H1 (cell line): ENCODE measurements around the gene CST1. TPM values are rescaled to one million over a fixed set of nuclear protein-coding genes. Genes with fewer than 3 reads are reported as not detected.

Experiments used
- CTCF ChIA-PET: fragments of 300-600 bp; sonication (Branson Sonifier 250); formaldehyde crosslinking; loops from one replicate; lab custom pipeline; 2021; ENCODE audit not compliant: partially characterized antibody; lab: Charles Lee
- POLR2A ChIA-PET: fragments of 300-600 bp; sonication (Branson Sonifier 250); formaldehyde crosslinking; loops from one replicate; lab custom pipeline; 2021; ENCODE audit warnings: inconsistent platforms; ENCODE audit not compliant: partially characterized antibody; lab: Charles Lee
- DNase-seq, 2 experiments: peaks; one replicate each; pipeline versions ENCODE4 v3.0.0 to v3.0.0-alpha.2; 2010 to 2022; ENCODE audit warnings: low spot score in 2 of 2, low read depth in 1 of 2, mixed read lengths in 1 of 2
- FAIRE-seq: peaks from 2 replicates; lab custom pipeline; 2011; peaks lifted over from hg19 to GRCh38; lab: Jason Lieb, UNC
- H2AFZ ChIP-seq: 2 replicates; pipeline ENCODE4 v1.8.1; 2012; ENCODE audit warnings: low read length, inconsistent platforms
- H2AK5ac ChIP-seq: 2 replicates; pipeline ENCODE4 v1.6.1; 2013; ENCODE audit warnings: low read depth, low read length
- H2BK120ac ChIP-seq: replicated peaks from 2 replicates; pipeline ENCODE3; 2013; ENCODE audit warnings: low read depth, low read length, inconsistent platforms
- H2BK12ac ChIP-seq: 2 replicates; pipeline ENCODE4 v1.6.1; 2013; ENCODE audit warnings: low read depth, low read length
- H2BK15ac ChIP-seq: 2 replicates; pipeline ENCODE4 v1.6.1; 2013; ENCODE audit warnings: low read length
- H2BK20ac ChIP-seq: 2 replicates; pipeline ENCODE4 v1.6.1; 2013; ENCODE audit warnings: low read length
- H2BK5ac ChIP-seq: 2 replicates; pipeline ENCODE4 v1.6.1; 2013; ENCODE audit warnings: low read depth, low read length
- H3K14ac ChIP-seq: 2 replicates; pipeline ENCODE4 v1.6.1; 2013; ENCODE audit warnings: inconsistent platforms; ENCODE audit not compliant: insufficient read length
- H3K18ac ChIP-seq: 2 replicates; pipeline ENCODE4 v1.6.1; 2013; ENCODE audit warnings: low read length; ENCODE audit errors: extremely low read depth
- H3K23ac ChIP-seq: 2 replicates; pipeline ENCODE4 v1.6.1; 2013; ENCODE audit warnings: inconsistent platforms; ENCODE audit not compliant: insufficient read length
- H3K23me2 ChIP-seq: 2 replicates; pipeline ENCODE4 v1.6.1; 2013; ENCODE audit warnings: low read depth, low read length
- H3K27ac ChIP-seq: 2 replicates; pipeline ENCODE4 v1.6.1; 2011; ENCODE audit warnings: low read depth, low read length, inconsistent platforms
- H3K27me3 ChIP-seq, 4 experiments: replicated peaks in 1 of 4; 1 replicate in 1 of 4; 2 replicates in 3 of 4; pipeline versions ENCODE4 v1.6.1 to v1.8.1; 2011 to 2013; ENCODE audit warnings: low read length in 3 of 4, mild to moderate bottlenecking in 3 of 4, inconsistent platforms in 2 of 4, mixed read lengths in 2 of 4, moderate library complexity in 1 of 4; ENCODE audit not compliant: control insufficient read depth in 3 of 4, insufficient read depth in 3 of 4; ENCODE audit errors: extremely low read depth in 1 of 4
- H3K36me3 ChIP-seq, 4 experiments: 2 replicates each; pipeline versions ENCODE4 v1.6.1 to v1.8.1; 2011 to 2013; ENCODE audit warnings: mild to moderate bottlenecking in 4 of 4, low read length in 3 of 4, moderate library complexity in 2 of 4, control low read depth in 1 of 4, inconsistent platforms in 1 of 4; ENCODE audit not compliant: insufficient read depth in 4 of 4, control insufficient read depth in 2 of 4
- H3K4ac ChIP-seq: replicated peaks from 2 replicates; pipeline ENCODE3; 2013; ENCODE audit warnings: low read length, low read depth, mixed read lengths, inconsistent platforms; ENCODE audit not compliant: insufficient read length
- H3K4me1 ChIP-seq, 4 experiments: replicated peaks in 1 of 4; 1 replicate in 1 of 4; 2 replicates in 3 of 4; pipeline versions ENCODE4 v1.6.1 to v1.8.1; 2011 to 2013; ENCODE audit warnings: low read length in 3 of 4, inconsistent platforms in 2 of 4, mixed read lengths in 1 of 4; ENCODE audit not compliant: insufficient read depth in 4 of 4, control insufficient read depth in 3 of 4
- H3K4me2 ChIP-seq, 2 experiments: 2 replicates each; pipeline versions ENCODE4 v1.6.1 to v1.8.1; 2011 to 2013; ENCODE audit warnings: low read depth in 2 of 2, low read length in 2 of 2, control low read depth in 1 of 2, inconsistent platforms in 1 of 2, mild to moderate bottlenecking in 1 of 2; ENCODE audit not compliant: insufficient read depth in 1 of 2
- H3K4me3 ChIP-seq, 4 experiments: fragments of 200-600, 300-600 bp in 1 of 4; sonication (generic), shearing (Covaris generic), sonication (Bioruptor Twin) in 1 of 4; 2 replicates each; pipeline versions ENCODE4 v1.5.1 to v1.8.1; 2011 to 2016; ENCODE audit warnings: low read length in 4 of 4, low read depth in 3 of 4, control low read depth in 2 of 4, inconsistent platforms in 2 of 4, mild to moderate bottlenecking in 2 of 4, mixed read lengths in 1 of 4, moderate library complexity in 1 of 4; ENCODE audit not compliant: insufficient read depth in 2 of 4; ENCODE audit errors: extremely low read depth in 1 of 4
- H3K56ac ChIP-seq: replicated peaks from 2 replicates; pipeline ENCODE3; 2013; ENCODE audit warnings: low read depth, mild to moderate bottlenecking, mixed read lengths, low read length, inconsistent platforms; ENCODE audit not compliant: insufficient read length
- H3K79me1 ChIP-seq: 2 replicates; pipeline ENCODE4 v1.6.1; 2013; ENCODE audit warnings: low read depth, low read length, control low read depth
- H3K79me2 ChIP-seq, 2 experiments: 2 replicates each; pipeline versions ENCODE4 v1.6.1 to v1.8.1; 2012 to 2013; ENCODE audit warnings: low read length in 2 of 2, mild to moderate bottlenecking in 2 of 2, inconsistent platforms in 1 of 2; ENCODE audit not compliant: insufficient read depth in 2 of 2, control insufficient read depth in 1 of 2
- H3K9ac ChIP-seq, 4 experiments: replicated peaks in 1 of 4; 1 replicate in 1 of 4; 2 replicates in 3 of 4; pipeline versions ENCODE4 v1.6.1 to v1.8.1; 2011 to 2013; ENCODE audit warnings: low read depth in 3 of 4, low read length in 3 of 4, control low read depth in 2 of 4, mild to moderate bottlenecking in 2 of 4, moderate library complexity in 2 of 4, inconsistent platforms in 1 of 4; ENCODE audit errors: extremely low read depth in 1 of 4
- H3K9me3 ChIP-seq, 2 experiments: 2 replicates each; pipeline versions ENCODE4 v1.6.1 to v1.8.1; 2012 to 2013; ENCODE audit warnings: mild to moderate bottlenecking in 2 of 2, moderate library complexity in 2 of 2, control low read depth in 1 of 2, inconsistent platforms in 1 of 2, low read depth in 1 of 2, low read length in 1 of 2, mixed read lengths in 1 of 2; ENCODE audit not compliant: insufficient read depth in 2 of 2
- H4K20me1 ChIP-seq, 2 experiments: replicated peaks in 1 of 2; 2 replicates each; pipeline versions ENCODE3 to v1.8.1; 2011 to 2013; ENCODE audit warnings: inconsistent platforms in 2 of 2, low read length in 2 of 2, mild to moderate bottlenecking in 1 of 2; ENCODE audit not compliant: insufficient read depth in 2 of 2, control insufficient read depth in 1 of 2
- H4K5ac ChIP-seq: 2 replicates; pipeline ENCODE4 v1.6.1; 2013; ENCODE audit warnings: low read length, low read depth, mixed read lengths, inconsistent platforms; ENCODE audit not compliant: insufficient read length
- H4K8ac ChIP-seq: 2 replicates; pipeline ENCODE4 v1.8.0; 2013; ENCODE audit warnings: mild to moderate bottlenecking, moderate library complexity, low read length, inconsistent platforms; ENCODE audit not compliant: insufficient read depth; ENCODE audit errors: extremely low read depth
- H4K91ac ChIP-seq: replicated peaks from 2 replicates; pipeline ENCODE3; 2013; ENCODE audit warnings: low read length, mixed read lengths, inconsistent platforms; ENCODE audit not compliant: insufficient read length
- POLR2A ChIP-seq, 2 experiments: IDR thresholded peaks; 1 replicate in 1 of 2; 2 replicates in 1 of 2; pipeline ENCODE4 v1.6.1; 2011; ENCODE audit warnings: low read depth in 2 of 2, low read length in 2 of 2, mild to moderate bottlenecking in 2 of 2; ENCODE audit errors: control extremely low read depth in 1 of 2
- WGBS, 2 experiments: shearing (Covaris generic) in 1 of 2; methylation state at CpG; one replicate each; pipeline versions ENCODE4 v1.1.6 to v1.1.7; 2013 to 2015; ENCODE audit warnings: low lambda C conversion rate in 2 of 2, mixed read lengths in 2 of 2, inconsistent platforms in 1 of 2, low coverage in 1 of 2, missing lambda C conversion rate in 1 of 2; ENCODE audit not compliant: insufficient replicate concordance in 2 of 2, insufficient coverage in 1 of 2, insufficient read length in 1 of 2; ENCODE audit errors: extremely low coverage in 1 of 2, missing lambda C conversion rate in 1 of 2; 5-methylcytosine and 5-hydroxymethylcytosine counted together
- polyA plus RNA-seq, 7 experiments: library from polyadenylated mRNA; depleted of rRNA in 3 of 7; stranded (reverse) in 5 of 7; unstranded in 2 of 7; fragments of >200 nt in 5 of 7; fragments of 200-250 nt in 2 of 7; gene quantifications; 1 replicate in 5 of 7; 2 replicates in 1 of 7; 4 replicates in 1 of 7; pipeline versions ENCODE4 v1.2.1 to v1.2.3, GENCODE V29; 2011 to 2013; ENCODE audit warnings: missing spikeins in 2 of 7, mixed read lengths in 2 of 7
- total RNA-seq: library from RNA; stranded (reverse); fragmentation: NEBNext Ultra II Directional; extraction: Animal tissue kit (Norgen Biotek cat#: 25700); gene quantifications from 2 replicates; pipeline ENCODE4 v1.2.1, GENCODE V29; 2021

Gene CST1
- total and polyA plus RNA-seq, 2 of the 8 experiments (the other 6 are each of a cell fraction or from before 2014, with no cell fraction given): 2.3 to 2.9 TPM

GRCh38 chr20:23754731-23755130, 4.0 kb upstream of the CST1 start:
- Histone ChIP-seq H3K18ac (no peak overlapping the region), H3K14ac (no peak overlapping the region), H2BK20ac (no peak overlapping the region), H2BK120ac (no peak overlapping the region), H3K56ac (no peak overlapping the region), H3K79me2 (no peaks in the 10 kb centered on the region), H3K4me2 (no peak overlapping the region), H3K9me3 (no peaks in the 10 kb centered on the region), H3K4ac (no peak overlapping the region), H4K5ac (no peak overlapping the region), H4K8ac (no peak overlapping the region), H2AFZ (no peak overlapping the region), H3K27me3 (peaks cover 32 to 64% (median 52%) of the 10 kb centered on the region in 4 experiments), H3K23ac (no peak overlapping the region), H3K4me1 (peaks cover 0 to 3% (median 0%) of the 10 kb centered on the region in 4 experiments; a peak in 2 of 7 replicates), H3K36me3 (no peaks in the 10 kb centered on the region), H3K9ac (no peak overlapping the region), H2BK15ac (no peak overlapping the region)
- 78% methylated on average over 4 of the region's 4 CpGs; no CpG with 5 or more reads in 1 of the 2 experiments for WGBS, 2 experiments
- CTCF ChIA-PET: no interaction called here
- DNase-seq: no peak
- FAIRE-seq: no peak
- no peak for TF ChIP-seq POLR2A (IDR thresholded peaks at IDR 0.05; ENCODE audit: control extremely low read depth in 1 of 2, low read depth in 2 of 2, low read length in 2 of 2)
- TF ChIP-seq, all 59 proteins: peak for 0
- H3K4me3 ChIP-seq: no peak overlapping the region
- H2BK5ac ChIP-seq: no peak overlapping the region
- H4K91ac ChIP-seq: no peak overlapping the region
- H2BK12ac ChIP-seq: no peak overlapping the region
- no peak overlapping the region for H3K27ac ChIP-seq
- H3K79me1 ChIP-seq: no peaks in the 10 kb centered on the region
- H4K20me1 ChIP-seq: peaks cover 0 to 2% of the 10 kb centered on the region in 2 experiments
- no peaks in the 10 kb centered on the region for H3K23me2 ChIP-seq
- H2AK5ac ChIP-seq: no peak overlapping the region
- POLR2A ChIA-PET: no interaction called here
